GM21367 (cell line): ENCODE data around the gene PI4KA.
"Not testable (repeated sequence)": the region's sequence is repeated elsewhere in the genome, so short reads cannot be mapped to it uniquely, and the experiment has no call there.

Experiments used
- ATAC-seq: cut with Tn5 transposase; IDR thresholded peaks from one replicate; pipeline ENCODE4 v1.9.1; 2021; ENCODE audit not compliant: unreplicated experiment

Gene PI4KA

GRCh38 chr22:20702175-20702545 is 156.5 kb downstream of the PI4KA start:
- peak; percentile 11 for ATAC-seq

- not testable (repeated sequence) for ATAC-seq
Measured at GRCh38 chr22:20701680-20702136, 156.9 kb downstream of the PI4KA start.

- not testable (repeated sequence) for ATAC-seq
Measured at GRCh38 chr22:20700347-20700746, 158.3 kb downstream of the PI4KA start.

GRCh38 chr22:20699856-20700255 is 158.8 kb downstream of the PI4KA start:
- ATAC-seq, result not testable (repeated sequence)

GRCh38 chr22:20697481-20698113 is 161.0 kb downstream of the PI4KA start:
- not testable (repeated sequence) for ATAC-seq

- ATAC-seq, result not testable (repeated sequence)
Measured at GRCh38 chr22:20696056-20696455, 162.6 kb downstream of the PI4KA start.

- not testable (repeated sequence) for ATAC-seq
Measured at GRCh38 chr22:20695205-20695604, 163.4 kb downstream of the PI4KA start.

GRCh38 chr22:20694256-20694655 is 164.4 kb downstream of the PI4KA start:
- not testable (repeated sequence) for ATAC-seq

GRCh38 chr22:20692926-20693325 is 165.7 kb downstream of the PI4KA start:
- not testable (repeated sequence) for ATAC-seq

- not testable (repeated sequence) for ATAC-seq
Measured at GRCh38 chr22:20690586-20691317, 167.9 kb downstream of the PI4KA start.

- ATAC-seq, result not testable (repeated sequence)
Measured at GRCh38 chr22:20687356-20688172, 171.0 kb downstream of the PI4KA start.

GRCh38 chr22:20685764-20686163 is 172.8 kb downstream of the PI4KA start:
- not testable (repeated sequence) for ATAC-seq

- ATAC-seq, result not testable (repeated sequence)
Measured at GRCh38 chr22:20678792-20679435, 179.7 kb downstream of the PI4KA start.

- no peak for ATAC-seq
Measured at GRCh38 chr22:20677684-20678242, 180.8 kb downstream of the PI4KA start.

- not testable (repeated sequence) for ATAC-seq
Measured at GRCh38 chr22:20675613-20676012, 183.0 kb downstream of the PI4KA start.

- ATAC-seq, result no peak
Measured at GRCh38 chr22:20674998-20675397, 183.6 kb downstream of the PI4KA start.

- ATAC-seq, result no peak
Measured at GRCh38 chr22:20673295-20674195, 185.1 kb downstream of the PI4KA start.

- no peak for ATAC-seq
Measured at GRCh38 chr22:20672732-20673131, 185.9 kb downstream of the PI4KA start.

- no peak for ATAC-seq
Measured at GRCh38 chr22:20672082-20672424, 186.6 kb downstream of the PI4KA start.
